ENCODE results near the gene FOXP2.

Gene FOXP2

DNA sequence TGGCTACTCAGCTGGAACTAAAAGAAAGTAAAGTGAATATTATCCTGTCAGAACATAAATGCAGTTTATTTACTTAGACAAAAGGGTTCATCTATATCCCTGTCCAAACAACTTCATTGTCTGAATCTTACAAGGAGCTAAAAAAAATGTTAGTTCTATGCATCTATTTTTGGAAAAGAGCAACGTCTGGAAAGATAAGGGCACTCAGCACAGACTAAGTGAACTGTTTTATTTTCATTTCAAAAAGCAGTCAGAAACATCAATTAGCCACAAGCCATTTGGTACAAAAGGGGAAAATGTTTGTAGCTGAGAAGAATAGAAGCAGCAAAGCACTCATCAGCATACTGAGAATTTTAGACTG is 245.5 kb downstream of the FOXP2 start:
- no peak for DNase-seq

GRCh38 chr7:114660753-114661152 is 246.1 kb downstream of the FOXP2 start:
- no peak for DNase-seq

GRCh38 chr7:114662002-114662677 is 247.5 kb downstream of the FOXP2 start:
- DNase-seq = no peak

- no peak for DNase-seq
Measured at GRCh38 chr7:114663502-114663901, 248.9 kb downstream of the FOXP2 start.

GRCh38 chr7:114670676-114671075 is 256.1 kb downstream of the FOXP2 start:
- DNase-seq = no peak

GRCh38 chr7:114671563-114672123 is 257.0 kb downstream of the FOXP2 start:
- DNase-seq = no peak

- no peak for DNase-seq
Measured at GRCh38 chr7:114678116-114678515, 263.5 kb downstream of the FOXP2 start.

GRCh38 chr7:114687238-114687637 is 272.6 kb downstream of the FOXP2 start:
- DNase-seq = no peak

DNA sequence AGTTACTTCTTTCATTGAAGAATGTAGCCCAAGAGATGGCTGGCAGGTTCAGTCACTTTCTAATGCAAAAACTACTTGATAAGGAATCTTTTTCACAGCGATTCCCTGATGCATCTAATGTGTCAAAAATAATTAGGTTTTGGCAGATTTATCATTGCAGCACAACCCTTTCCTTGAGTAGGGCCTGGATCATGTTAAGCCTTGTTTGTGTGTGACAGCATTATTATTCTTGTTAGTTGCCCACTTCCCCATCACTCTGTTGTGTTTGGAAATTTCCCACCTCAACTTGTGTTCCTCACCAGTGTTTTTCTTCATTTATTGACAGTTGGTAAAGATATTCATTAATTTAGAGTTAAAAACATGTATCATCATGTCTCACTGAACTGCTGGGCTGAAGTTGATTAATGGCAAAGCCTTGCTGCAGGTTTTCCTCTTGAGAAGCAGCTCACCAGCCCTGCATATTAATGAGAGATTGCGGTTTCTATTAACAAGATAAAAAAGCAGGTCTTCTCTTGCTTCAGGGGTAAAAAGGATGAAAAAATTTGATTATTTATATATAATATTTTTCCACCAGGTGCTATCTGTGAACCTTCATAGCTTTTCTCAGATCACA is 273.9 kb downstream of the FOXP2 start:
- no peak for DNase-seq

DNA sequence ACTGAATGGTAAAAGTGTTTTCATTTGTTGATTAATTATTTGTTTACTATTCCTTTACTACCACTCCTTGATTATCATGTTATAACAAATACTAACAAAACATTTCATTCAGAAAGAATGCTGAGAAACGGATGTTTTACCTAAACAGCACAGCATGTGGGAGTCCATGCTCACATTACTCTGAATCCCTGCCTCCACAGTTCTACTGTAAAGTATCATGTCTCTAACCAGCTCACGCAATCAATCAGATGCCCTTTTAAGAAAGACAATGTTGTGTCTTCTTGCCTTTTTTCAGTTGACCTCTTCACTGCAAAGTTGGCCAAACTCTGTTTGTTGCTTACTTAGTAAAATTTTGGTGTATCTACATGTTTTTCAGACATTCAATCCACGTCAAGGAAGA is 274.8 kb downstream of the FOXP2 start:
- no peak for DNase-seq

DNA sequence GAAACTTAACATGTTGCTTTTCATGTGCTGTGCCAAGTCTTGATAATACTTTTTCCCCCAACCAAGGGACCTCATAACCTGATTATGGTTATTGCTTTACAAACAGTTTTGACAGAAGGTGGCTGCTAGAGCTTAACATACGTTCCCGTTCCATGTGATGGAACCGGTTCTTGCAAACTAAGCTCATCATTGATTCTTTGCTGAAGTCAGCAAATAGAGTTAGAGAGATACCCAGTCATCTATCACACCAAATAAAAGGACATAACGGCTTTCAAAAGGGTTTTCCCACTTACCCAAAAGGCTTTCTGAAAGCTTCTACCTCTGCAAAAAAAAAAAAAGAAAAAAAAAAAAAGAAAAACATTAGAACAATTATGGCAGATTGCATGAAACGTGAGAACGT is 277.0 kb downstream of the FOXP2 start:
- no peak for DNase-seq

DNA sequence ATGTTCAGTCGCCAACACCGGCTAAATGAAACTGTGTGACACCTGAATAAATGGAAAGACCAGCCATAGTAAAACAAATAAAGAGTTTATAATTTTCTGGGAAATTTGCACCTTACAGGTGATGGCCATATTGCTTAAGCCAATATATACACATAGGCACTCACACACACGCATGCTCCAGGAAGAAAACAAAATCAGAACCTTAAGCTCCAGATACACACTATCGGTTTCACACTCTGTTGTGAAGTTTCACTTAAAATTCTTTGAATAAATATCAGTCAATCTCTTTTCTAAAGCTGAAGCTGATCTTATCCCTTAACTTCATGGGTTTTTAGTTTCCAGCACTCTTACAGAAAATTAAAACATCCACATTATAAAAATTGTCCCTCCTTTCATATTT is 280.6 kb downstream of the FOXP2 start:
- no peak for DNase-seq

- DNase-seq = no peak
Measured at GRCh38 chr7:114700247-114700928, 285.8 kb downstream of the FOXP2 start.

GRCh38 chr7:114703677-114704076 is 289.1 kb downstream of the FOXP2 start:
- no peak for DNase-seq

- no peak for DNase-seq
Measured at GRCh38 chr7:114708646-114709045, 294.0 kb downstream of the FOXP2 start.

DNA sequence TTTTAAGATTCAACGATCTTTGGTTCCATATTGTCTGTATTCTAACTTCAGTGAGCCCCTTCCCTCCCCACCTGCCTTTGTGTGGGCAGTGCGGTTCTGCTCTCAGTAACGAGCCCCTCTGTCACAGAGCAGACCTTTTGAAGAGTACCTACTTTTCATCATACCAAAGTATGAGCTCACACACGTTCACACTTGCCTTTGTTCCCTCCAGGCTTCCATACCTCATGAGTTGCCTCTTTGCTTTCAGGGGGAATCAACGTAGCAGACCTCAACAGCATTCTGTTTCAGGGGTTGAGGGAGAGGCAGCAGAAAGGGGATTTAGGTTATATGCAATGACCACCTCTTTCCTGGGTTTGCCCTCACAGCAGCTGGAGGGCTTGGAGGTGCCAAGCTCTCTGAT is 295.9 kb downstream of the FOXP2 start:
- no peak for DNase-seq

DNA sequence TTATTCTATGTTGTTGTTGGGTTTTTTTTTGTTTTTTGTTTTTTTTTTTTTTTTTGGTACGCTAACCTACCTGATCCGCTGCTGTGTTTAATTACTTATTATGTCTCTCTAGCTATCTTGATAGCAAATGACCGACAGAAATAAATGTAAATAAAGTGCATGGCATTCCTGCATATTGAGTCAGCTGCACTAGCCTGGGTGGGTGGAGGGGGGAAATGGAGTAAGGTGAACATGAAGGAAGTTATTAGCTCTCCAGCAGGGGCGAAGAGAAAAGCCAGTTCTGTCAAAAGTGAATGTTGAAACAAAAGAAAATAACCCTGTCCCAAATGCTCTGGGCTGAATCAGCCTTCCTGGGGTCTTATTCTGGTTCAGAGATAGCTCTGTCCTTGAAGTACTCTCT is 296.6 kb downstream of the FOXP2 start:
- no peak for DNase-seq

GRCh38 chr7:114715907-114716306 is 301.3 kb downstream of the FOXP2 start:
- peak; percentile 10 for DNase-seq

DNA sequence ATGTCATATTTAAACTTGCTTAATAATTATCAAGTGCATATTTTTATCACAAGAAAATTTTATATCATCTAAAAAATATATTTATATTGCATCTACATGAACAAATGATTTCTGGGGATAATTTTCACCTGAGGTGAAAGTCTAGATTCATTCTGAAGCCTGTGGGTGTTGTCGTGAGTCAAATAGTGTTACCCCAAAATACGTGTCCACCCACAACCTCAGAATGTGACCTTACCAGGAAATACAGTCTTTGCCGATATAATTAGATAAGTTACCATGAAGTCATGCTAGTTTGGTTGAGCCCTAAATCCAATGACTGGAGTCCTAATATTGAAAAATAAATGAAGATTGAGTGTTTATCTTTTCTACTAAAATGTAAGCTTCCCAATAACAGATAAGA is 304.2 kb downstream of the FOXP2 start:
- no peak for DNase-seq

- DNase-seq = no peak
Measured at GRCh38 chr7:114720725-114721124, 306.1 kb downstream of the FOXP2 start.

DNA sequence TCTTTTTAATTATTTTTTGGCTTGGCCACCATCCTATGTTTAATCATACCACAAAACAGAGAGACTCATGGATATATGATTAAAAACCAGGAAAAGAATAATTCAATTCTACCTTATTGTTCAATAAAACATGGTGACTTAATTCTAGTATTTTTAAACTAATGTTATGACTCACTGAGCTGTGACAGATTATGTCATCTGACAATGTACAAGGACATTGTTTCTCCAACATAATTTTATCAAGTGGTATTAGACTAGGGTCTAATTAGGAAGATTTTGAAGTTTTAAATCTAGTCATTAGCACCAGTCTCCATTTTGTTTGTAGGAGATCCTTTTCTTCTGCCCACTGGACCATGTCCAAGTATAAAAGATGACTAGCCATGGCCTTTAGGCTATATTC is 307.9 kb downstream of the FOXP2 start:
- DNase-seq = no peak

- DNase-seq = no peak
Measured at GRCh38 chr7:114723308-114723707, 308.7 kb downstream of the FOXP2 start.

DNA sequence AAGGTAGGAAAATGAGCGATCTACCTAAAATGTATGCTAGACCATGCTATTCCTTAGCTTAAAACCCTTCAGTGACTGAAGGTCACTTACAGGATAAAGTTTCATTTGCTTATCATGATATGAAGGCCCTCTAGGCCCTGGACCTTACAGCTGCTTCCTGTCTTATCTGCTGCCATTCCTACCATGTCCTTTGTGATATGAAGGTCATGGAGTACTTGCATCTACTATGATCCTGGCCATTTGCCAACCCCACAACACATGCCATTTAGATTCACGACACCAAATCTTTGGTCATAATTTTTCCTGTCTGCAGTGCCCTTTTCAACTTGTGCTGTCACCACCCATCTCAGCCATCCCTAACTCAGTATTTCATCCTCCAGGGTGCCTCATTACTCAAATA is 325.5 kb downstream of the FOXP2 start:
- no peak for DNase-seq

- DNase-seq = no peak
Measured at GRCh38 chr7:114740941-114741340, 326.3 kb downstream of the FOXP2 start.
